GM19467 (cell line): ENCODE data around the gene RUVBL1.

Experiments
- ATAC-seq: cut with Tn5 transposase; IDR thresholded peaks from one replicate; pipeline ENCODE4 v1.9.1; 2021; ENCODE audit warnings: mild to moderate bottlenecking, moderate library complexity; ENCODE audit not compliant: unreplicated experiment

The RUVBL1 gene

DNA sequence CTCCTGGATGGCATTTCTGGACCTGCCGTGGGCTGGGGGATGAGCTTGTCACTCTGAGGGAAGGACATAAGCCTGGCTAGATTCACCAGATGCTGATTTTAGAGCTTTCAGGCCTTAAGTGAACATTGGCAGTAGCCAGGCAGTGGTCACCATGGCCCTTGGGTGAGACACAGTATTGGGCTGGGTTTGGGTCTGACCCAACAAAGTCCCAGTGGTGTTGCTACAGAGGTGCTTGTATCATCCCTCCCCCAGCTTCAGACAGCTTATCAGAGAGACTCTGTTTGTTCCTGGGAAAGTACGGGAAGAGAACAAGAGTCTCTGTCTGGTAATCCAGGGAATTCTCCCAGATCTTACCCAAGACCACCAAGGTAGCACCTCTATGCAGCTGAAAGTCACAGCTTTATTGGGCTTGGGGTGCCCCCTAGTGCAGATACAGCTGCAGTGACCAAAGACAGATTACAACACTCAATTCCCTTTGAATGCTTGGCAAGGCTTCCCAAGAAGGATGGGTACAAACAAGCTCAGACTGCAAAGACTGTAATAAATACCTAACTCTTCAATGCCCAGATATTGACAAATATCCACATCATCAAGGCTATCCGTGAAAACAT lies 9.8 kb upstream of the RUVBL1 start:
- no peak for ATAC-seq

- no peak for ATAC-seq
Measured at GRCh38 chr3:128131897-128132646, 8.5 kb upstream of the RUVBL1 start.

GRCh38 chr3:128128251-128128650 lies 4.6 kb upstream of the RUVBL1 start:
- ATAC-seq = no peak

GRCh38 chr3:128127236-128127635 lies 3.6 kb upstream of the RUVBL1 start:
- ATAC-seq = no peak

GRCh38 chr3:128123156-128123537 lies 465 bp downstream of the RUVBL1 start:
- peak; percentile 1 for ATAC-seq

DNA sequence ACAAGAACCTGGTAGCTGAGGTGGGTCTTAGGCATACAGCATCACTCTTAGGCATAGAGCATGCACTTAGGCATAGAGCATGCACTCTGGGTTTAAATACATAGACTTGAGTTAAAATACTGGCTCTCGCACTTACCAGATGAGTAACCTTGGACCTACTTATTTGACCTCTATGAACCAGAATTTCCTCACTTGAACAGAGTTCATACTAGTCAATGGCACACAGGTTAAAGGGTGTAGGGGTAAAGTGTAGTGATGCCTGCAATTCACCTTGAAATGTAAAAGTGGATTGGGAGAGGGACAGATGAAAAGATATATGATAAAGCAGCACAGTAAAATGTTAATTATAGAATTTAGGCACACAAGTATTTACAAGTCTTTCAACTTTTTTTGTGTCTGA lies 1.6 kb downstream of the RUVBL1 start:
- no peak for ATAC-seq

GRCh38 chr3:128113817-128114794 lies 9.5 kb downstream of the RUVBL1 start:
- ATAC-seq = no peak

DNA sequence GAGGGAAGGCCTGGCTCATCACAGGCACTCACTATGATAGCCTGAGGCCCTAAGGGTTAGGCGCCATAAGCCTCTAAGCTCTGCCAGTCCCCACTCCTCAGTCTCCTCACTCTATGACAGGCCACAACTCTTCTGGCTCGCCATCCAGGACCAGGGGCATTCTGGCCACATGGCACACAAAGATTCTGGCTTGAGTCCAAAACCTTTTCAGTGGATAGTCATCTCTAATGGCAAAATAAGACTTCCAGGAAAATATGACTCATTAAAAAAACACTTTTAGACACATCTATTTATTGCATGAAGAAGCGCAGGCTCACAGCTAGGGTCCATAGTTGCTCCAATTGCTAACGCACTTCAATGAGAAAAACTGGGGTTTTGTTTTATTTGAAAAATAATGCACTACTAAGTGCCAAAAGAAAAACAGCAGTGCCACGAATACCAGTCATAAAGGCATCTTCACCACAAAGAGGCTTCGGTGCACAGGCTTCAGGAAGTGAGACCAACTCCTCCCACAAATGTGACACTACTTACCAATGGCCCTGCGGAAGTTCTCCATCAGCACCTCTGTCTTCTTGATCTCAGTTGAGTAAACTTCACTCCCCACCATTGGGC lies 11.1 kb downstream of the RUVBL1 start:
- ATAC-seq = no peak

- ATAC-seq = no peak
Measured at GRCh38 chr3:128111147-128111546, 12.5 kb downstream of the RUVBL1 start.

GRCh38 chr3:128107834-128108233 lies 15.8 kb downstream of the RUVBL1 start:
- no peak for ATAC-seq

DNA sequence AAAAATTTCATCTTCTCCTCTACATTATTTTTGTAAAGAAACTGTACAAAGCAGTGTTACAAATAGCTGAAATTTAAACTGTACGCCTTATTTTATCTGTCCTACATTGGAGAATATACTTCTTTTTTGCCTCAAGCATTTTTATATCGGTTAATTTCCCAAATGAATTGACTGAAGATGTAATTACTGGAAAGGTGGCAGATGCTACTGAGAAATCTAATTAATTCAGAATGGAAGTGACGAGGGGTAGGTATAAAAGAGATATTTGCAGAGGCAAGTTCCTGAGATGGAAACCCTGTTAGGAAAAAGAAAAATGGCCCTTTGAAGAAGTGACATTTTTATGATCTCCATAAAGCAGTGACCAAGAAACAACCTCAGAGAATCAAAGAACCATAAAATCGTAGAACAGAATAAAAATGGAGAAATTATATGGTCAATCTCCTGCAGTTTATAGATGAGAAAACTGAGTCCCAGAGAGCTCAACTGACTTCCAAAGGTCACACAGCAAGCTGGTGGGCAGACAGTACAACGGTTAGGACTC lies 20.4 kb downstream of the RUVBL1 start:
- no peak for ATAC-seq

GRCh38 chr3:128100638-128101037 lies 23.0 kb downstream of the RUVBL1 start:
- no peak for ATAC-seq

GRCh38 chr3:128100161-128100560 lies 23.5 kb downstream of the RUVBL1 start:
- ATAC-seq = no peak

DNA sequence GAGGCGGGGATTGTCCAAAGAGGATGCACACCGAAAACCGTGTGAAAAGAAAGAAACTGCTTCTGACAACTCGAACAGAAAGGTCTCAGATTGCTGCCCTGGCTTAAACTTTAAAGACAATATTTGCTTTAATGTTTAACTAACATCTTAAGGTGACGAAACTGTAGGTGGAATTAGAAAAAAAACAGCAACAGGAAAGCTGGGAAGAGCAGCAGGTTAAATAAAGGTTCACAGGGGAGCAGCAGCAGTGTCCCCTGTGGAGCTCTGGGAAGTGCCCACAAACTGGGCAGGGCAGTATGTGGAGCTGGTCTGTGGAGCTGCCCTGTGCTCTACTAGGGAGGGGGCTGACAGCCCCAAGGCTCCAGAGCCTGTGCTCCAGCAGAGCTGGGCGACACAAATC lies 25.4 kb downstream of the RUVBL1 start:
- ATAC-seq = no peak

GRCh38 chr3:128095222-128095703 lies 28.3 kb downstream of the RUVBL1 start:
- ATAC-seq = no peak

- ATAC-seq = no peak
Measured at GRCh38 chr3:128094295-128095151, 29.1 kb downstream of the RUVBL1 start.

DNA sequence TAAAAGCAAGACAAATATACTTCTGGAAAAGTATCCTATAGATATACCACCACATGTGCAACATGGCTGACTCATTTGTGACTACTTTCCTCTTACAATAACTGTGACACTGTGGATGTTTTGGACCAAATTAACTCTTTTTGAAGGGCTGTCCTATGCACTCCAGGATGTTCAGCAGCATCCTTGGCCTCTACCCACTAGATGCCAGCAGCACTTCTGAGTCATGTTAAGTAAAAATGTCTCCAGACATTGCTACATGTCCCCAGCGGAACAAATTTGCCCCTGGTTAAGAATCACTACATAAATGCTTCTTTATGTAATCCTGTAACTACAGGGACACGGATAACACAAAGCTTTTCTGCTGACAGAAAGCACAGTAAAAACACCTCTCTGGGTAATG lies 32.0 kb downstream of the RUVBL1 start:
- no peak for ATAC-seq

- ATAC-seq = no peak
Measured at GRCh38 chr3:128089135-128089534, 34.5 kb downstream of the RUVBL1 start.

DNA sequence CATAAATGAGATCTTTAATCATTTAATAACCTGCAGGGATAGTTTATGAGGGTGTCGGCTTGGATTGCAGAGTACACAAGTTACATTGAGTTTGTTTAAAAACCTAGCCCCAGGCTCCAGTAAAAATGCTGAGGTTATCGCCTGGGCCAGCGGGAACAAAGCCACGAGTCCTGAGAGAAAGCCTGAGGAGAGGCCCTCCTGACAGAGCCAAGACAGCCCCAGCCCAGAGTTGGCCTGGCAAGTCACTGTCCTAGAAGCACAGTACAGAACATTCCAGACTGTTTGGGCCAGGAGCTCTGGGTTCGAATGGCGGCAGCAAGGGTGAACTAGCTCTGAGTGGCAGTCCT lies 39.0 kb downstream of the RUVBL1 start:
- no peak for ATAC-seq
